OCI-LY3 (cell line): ENCODE measurements around the gene DOCK1.

Experiments
- CTCF ChIP-seq: fragments of 200-600, 300-600 bp; sonication (generic); IDR thresholded peaks from 2 replicates; pipeline ENCODE4 v1.5.1; 2014; ENCODE audit warnings: antibody characterized with exemption, low read length, low read depth
- EZH2phosphoT487 ChIP-seq: fragments of 200-600 bp; shearing (Covaris generic); IDR thresholded peaks from 2 replicates; pipeline ENCODE4 v1.6.1; 2018; ENCODE audit warnings: antibody characterized with exemption, mixed run types, low read depth

GRCh38 chr10:126906704-126907422 lies 1.6 kb downstream of the DOCK1 start:
- TF ChIP-seq EZH2phosphoT487 = no peak
- TF ChIP-seq CTCF = no peak
